ENCODE results near the gene NME7.

Gene NME7

DNA sequence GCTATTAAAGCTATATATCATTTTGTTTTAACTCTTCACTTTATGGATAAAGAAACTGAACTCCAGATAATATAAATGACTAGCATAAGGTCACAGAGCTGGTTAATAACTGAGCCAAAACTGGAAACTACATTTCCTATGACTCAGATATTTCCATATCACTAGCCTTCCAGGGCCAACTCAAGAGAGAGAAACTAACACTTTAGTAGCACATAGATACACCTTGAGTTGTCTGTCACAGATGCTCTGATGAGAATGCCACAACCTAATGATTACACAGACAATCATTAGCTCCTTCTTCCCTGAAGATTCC lies 40.7 kb downstream of the NME7 start:
- Histone ChIP-seq H3K4me3 (no peak overlapping the region), H3K27ac (no peak overlapping the region)
- DNase-seq (ENCODE audit: low spot score), result no peak
- TF ChIP-seq, protein P1, sequence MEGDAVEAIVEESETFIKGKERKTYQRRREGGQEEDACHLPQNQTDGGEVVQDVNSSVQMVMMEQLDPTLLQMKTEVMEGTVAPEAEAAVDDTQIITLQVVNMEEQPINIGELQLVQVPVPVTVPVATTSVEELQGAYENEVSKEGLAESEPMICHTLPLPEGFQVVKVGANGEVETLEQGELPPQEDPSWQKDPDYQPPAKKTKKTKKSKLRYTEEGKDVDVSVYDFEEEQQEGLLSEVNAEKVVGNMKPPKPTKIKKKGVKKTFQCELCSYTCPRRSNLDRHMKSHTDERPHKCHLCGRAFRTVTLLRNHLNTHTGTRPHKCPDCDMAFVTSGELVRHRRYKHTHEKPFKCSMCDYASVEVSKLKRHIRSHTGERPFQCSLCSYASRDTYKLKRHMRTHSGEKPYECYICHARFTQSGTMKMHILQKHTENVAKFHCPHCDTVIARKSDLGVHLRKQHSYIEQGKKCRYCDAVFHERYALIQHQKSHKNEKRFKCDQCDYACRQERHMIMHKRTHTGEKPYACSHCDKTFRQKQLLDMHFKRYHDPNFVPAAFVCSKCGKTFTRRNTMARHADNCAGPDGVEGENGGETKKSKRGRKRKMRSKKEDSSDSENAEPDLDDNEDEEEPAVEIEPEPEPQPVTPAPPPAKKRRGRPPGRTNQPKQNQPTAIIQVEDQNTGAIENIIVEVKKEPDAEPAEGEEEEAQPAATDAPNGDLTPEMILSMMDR (IDR thresholded peaks at IDR 0.05), result no peak

DNA sequence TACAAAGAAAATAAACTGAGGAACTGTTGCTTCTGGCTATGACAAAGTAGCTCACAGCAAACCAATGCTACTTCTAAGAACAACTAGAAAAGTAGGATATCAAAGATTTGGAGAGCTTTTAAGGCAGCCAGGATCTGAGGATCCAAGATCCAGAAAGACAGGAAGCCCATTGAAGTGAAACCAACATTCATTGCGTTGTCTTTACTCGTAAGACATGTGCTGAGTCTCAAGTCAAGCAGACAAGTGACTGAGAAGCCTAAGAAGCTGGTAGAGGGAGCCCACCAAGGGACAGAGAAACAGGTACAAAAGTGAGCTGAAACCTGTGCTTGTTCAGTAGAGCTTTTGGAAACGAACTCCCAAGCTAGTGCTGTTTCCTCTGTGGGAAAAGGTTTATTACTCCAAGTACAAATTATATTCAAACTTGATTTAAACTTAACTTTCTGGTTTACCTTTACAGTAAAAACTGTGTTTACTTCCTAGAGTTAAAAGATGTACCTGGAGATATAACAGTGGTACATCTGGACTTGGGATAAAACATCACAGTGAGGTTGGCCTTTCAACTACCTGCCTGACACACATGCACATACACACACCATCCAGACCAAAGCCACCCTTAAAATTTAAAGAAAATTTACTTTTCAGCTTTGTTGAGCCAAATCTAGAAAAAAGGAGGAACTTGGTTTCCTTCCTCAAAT lies 41.2 kb downstream of the NME7 start:
- TF ChIP-seq, protein P1 (IDR thresholded peaks at IDR 0.05), result no peak
- DNase-seq (ENCODE audit: low spot score), result no peak
- no peak overlapping the region for H3K27ac ChIP-seq
- no peak overlapping the region for H3K4me3 ChIP-seq

DNA sequence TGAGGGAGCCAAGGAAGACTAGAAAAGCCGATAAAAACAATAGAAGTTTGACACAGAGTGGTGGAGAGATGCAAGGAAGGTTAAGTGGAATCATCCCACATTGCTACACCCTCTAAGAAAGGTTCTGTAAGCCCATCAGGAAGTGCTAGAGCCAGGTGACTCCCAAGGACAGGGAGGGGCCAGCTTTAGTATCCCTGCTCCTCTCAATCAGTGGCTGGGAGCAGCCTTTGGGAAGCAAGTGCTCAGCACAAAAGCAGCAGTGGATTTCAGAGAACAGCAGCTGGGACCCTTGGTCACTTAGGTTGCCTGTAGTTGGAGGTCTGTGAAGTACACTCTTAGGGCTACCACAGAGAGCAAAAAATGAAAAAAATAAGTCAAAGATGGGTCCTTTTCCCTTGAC lies 42.5 kb downstream of the NME7 start:
- H3K27ac ChIP-seq, result no peak overlapping the region
- DNase-seq (ENCODE audit: low spot score), result no peak
- TF ChIP-seq, protein P1 (IDR thresholded peaks at IDR 0.05), result no peak
- H3K4me3 ChIP-seq, result no peak overlapping the region

DNA sequence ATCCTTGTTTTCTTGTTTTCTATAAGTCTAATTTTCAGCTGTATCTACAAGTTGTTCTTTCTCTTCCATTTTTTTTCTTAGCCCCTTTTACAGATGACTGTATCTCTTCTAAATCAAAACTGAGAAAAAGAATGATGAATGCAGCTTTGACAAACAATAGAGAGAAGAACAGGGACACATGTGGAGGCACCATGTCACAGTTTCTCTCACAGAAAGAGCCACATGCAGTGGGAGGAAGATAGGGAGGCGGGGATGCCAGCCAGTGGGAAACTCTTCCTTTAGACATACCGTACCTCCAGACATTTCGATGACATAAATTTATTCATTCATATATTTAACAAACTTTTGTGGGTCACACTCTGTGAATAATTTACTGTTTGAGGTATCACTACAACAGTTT lies 45.5 kb downstream of the NME7 start:
- TF ChIP-seq, protein P1 (IDR thresholded peaks at IDR 0.05), result no peak
- no peak for DNase-seq (ENCODE audit: low spot score)
- Histone ChIP-seq H3K4me3 (no peak overlapping the region), H3K27ac (no peak overlapping the region)

DNA sequence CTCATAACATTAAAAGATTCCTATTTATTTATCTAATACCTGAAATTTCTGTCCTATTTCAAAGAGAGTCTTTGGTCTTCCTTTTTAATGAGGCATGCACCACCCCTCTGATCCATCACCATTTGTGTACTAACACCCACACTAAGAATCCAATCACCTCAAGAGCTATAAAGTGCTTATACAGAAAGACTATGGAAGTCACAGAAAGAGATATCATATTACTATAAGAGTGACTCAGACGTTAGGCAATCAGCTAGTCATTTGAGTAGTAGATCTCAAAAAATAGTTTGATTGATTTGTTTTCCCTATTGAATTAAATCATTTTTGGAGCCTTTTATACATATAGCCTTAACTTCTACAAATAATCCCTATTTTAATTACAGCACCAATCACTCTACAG lies 46.1 kb downstream of the NME7 start:
- no peak for DNase-seq (ENCODE audit: low spot score)

DNA sequence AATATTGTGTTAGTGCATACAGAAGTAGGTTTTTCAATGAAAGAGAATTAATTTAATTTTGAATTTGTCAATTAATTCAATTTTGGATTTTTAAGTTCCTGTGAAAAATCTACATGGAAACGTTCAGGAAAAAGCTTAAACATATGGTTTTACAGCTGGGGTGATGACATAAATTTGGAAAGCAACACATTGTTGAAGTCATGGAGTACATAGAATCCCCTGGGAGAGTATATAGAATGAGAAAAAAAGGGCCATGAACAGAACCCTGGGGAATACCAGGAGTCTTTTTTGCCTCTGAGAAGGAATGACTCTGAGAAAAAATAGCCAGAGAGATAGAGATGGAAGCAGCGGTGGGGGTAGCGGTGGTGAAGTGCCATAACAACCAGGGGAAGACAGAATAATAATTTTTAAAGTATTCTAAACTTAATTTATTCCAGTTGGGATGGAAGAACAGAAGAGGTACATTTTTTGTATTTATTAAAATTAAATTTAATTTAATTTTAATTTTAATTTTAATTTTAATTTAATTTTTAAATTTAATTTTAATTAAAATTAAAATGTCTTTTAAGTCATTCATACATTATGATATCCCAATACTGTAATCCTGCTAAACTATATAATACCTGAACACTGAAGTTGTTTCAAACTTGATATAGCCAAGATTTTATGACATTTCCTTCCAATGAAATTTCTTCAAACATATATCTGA lies 48.9 kb downstream of the NME7 start:
- Histone ChIP-seq H3K4me3 (no peak overlapping the region), H3K27ac (no peak overlapping the region)
- DNase-seq (ENCODE audit: low spot score), result no peak
- TF ChIP-seq, protein P1 (IDR thresholded peaks at IDR 0.05), result no peak

More for the DNA sequence above, 46.1 kb downstream of the NME7 start:
- TF ChIP-seq, protein P1 (IDR thresholded peaks at IDR 0.05), result no peak
- Histone ChIP-seq H3K4me3 (no peak overlapping the region), H3K27ac (no peak overlapping the region)

DNA sequence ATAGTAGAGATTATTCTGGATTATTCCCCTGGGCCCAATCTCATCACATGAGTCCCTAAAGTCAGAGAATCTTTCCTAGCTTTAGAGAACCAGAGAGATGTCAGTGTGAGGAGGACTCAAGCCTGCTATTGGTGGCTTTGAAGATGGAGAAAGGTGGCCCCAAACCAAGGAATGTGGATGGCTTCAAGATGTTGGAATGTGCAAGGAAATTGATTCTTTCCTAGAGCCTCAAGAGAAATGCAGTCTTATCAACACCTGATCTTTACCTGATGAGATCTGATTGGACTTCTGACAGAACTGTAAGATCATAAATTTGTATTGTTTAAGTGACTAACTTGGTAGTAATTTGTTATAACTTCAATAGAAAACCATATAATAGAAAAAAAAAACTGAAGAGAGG lies 51.0 kb downstream of the NME7 start:
- TF ChIP-seq, protein P1 (IDR thresholded peaks at IDR 0.05), result no peak
- Histone ChIP-seq H3K27ac (no peak overlapping the region), H3K4me3 (no peak overlapping the region)
- no peak for DNase-seq (ENCODE audit: low spot score)
